ENCODE data around the gene MALAT1. TPM values are rescaled to one million over a fixed set of nuclear protein-coding genes. Genes with fewer than 3 reads are reported as not detected.

Gene MALAT1
- total and polyA plus RNA-seq, 2 of the 13 experiments (the other 11 are each of a cell fraction or from before 2014, with no cell fraction given): 143 to 1,237 TPM

DNA sequence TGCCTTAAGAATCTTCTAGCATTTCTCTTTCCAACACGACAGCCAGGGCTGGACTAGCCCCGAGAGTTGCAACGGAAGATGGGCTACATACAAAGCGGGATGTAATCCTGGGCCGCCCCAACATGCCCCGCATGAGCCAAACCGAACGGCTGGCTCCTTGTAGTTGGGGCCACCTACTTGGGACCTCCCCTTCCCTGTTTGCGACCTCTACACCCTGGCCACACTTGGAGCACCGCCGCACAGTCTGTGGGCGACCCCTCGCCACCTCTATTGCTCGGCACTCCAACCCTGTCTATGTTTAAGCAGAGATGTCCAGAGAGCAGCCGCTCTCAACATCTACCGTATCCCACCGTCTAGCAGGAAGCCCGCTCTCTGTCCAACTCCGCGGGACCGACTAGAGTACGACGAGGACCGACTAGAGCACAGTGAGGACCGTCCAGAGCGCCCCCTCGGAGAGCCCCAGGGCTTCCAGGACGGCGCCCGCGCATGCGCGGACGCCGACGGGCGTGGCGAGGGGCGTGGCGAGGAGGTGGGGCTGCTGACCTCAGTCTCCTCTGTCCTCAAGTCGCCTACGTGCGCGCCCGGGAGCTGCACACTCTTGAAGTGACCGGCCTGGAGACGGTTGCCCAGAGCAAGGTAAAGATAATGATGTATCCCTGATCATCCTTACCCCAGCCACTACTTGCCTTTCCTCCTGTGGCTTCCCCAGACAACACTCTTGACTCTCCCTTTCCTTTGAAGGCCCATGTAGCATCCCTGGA, 44.0 kb upstream of the MALAT1 start (continued):
- TF ChIP-seq, protein P1, sequence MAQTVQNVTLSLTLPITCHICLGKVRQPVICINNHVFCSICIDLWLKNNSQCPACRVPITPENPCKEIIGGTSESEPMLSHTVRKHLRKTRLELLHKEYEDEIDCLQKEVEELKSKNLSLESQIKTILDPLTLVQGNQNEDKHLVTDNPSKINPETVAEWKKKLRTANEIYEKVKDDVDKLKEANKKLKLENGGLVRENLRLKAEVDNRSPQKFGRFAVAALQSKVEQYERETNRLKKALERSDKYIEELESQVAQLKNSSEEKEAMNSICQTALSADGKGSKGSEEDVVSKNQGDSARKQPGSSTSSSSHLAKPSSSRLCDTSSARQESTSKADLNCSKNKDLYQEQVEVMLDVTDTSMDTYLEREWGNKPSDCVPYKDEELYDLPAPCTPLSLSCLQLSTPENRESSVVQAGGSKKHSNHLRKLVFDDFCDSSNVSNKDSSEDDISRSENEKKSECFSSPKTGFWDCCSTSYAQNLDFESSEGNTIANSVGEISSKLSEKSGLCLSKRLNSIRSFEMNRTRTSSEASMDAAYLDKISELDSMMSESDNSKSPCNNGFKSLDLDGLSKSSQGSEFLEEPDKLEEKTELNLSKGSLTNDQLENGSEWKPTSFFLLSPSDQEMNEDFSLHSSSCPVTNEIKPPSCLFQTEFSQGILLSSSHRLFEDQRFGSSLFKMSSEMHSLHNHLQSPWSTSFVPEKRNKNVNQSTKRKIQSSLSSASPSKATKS (CRISPR knock-in tag; IDR thresholded peaks at IDR 0.05): no peak
- TF ChIP-seq, protein P2, sequence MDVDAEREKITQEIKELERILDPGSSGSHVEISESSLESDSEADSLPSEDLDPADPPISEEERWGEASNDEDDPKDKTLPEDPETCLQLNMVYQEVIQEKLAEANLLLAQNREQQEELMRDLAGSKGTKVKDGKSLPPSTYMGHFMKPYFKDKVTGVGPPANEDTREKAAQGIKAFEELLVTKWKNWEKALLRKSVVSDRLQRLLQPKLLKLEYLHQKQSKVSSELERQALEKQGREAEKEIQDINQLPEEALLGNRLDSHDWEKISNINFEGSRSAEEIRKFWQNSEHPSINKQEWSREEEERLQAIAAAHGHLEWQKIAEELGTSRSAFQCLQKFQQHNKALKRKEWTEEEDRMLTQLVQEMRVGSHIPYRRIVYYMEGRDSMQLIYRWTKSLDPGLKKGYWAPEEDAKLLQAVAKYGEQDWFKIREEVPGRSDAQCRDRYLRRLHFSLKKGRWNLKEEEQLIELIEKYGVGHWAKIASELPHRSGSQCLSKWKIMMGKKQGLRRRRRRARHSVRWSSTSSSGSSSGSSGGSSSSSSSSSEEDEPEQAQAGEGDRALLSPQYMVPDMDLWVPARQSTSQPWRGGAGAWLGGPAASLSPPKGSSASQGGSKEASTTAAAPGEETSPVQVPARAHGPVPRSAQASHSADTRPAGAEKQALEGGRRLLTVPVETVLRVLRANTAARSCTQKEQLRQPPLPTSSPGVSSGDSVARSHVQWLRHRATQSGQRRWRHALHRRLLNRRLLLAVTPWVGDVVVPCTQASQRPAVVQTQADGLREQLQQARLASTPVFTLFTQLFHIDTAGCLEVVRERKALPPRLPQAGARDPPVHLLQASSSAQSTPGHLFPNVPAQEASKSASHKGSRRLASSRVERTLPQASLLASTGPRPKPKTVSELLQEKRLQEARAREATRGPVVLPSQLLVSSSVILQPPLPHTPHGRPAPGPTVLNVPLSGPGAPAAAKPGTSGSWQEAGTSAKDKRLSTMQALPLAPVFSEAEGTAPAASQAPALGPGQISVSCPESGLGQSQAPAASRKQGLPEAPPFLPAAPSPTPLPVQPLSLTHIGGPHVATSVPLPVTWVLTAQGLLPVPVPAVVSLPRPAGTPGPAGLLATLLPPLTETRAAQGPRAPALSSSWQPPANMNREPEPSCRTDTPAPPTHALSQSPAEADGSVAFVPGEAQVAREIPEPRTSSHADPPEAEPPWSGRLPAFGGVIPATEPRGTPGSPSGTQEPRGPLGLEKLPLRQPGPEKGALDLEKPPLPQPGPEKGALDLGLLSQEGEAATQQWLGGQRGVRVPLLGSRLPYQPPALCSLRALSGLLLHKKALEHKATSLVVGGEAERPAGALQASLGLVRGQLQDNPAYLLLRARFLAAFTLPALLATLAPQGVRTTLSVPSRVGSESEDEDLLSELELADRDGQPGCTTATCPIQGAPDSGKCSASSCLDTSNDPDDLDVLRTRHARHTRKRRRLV (CRISPR knock-in tag; IDR thresholded peaks at IDR 0.05): no peak
- TF ChIP-seq ZFAT (CRISPR knock-in tag; conservative IDR thresholded peaks at IDR 0.05): no peak
- TF ChIP-seq ZNF34 (CRISPR knock-in tag; IDR thresholded peaks at IDR 0.05; ENCODE audit: borderline replicate concordance): 0 out of 2 replicates have a peak, but pooled peaks have one; percentile 52
- 0 out of 2 replicates have a peak, but pooled peaks have one; percentile 22 for TF ChIP-seq MTA1 (CRISPR knock-in tag; IDR thresholded peaks at IDR 0.05; ENCODE audit: borderline replicate concordance)
- TF ChIP-seq, protein P3, sequence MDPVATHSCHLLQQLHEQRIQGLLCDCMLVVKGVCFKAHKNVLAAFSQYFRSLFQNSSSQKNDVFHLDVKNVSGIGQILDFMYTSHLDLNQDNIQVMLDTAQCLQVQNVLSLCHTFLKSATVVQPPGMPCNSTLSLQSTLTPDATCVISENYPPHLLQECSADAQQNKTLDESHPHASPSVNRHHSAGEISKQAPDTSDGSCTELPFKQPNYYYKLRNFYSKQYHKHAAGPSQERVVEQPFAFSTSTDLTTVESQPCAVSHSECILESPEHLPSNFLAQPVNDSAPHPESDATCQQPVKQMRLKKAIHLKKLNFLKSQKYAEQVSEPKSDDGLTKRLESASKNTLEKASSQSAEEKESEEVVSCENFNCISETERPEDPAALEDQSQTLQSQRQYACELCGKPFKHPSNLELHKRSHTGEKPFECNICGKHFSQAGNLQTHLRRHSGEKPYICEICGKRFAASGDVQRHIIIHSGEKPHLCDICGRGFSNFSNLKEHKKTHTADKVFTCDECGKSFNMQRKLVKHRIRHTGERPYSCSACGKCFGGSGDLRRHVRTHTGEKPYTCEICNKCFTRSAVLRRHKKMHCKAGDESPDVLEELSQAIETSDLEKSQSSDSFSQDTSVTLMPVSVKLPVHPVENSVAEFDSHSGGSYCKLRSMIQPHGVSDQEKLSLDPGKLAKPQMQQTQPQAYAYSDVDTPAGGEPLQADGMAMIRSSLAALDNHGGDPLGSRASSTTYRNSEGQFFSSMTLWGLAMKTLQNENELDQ (CRISPR knock-in tag; IDR thresholded peaks at IDR 0.05; ENCODE audit: borderline replicate concordance): no peak
- TF ChIP-seq ZNF775 (CRISPR knock-in tag; IDR thresholded peaks at IDR 0.05; ENCODE audit: borderline replicate concordance): no peak
- TF ChIP-seq PHF21A (CRISPR knock-in tag; IDR thresholded peaks at IDR 0.05): no peak
- TF ChIP-seq, protein P4, sequence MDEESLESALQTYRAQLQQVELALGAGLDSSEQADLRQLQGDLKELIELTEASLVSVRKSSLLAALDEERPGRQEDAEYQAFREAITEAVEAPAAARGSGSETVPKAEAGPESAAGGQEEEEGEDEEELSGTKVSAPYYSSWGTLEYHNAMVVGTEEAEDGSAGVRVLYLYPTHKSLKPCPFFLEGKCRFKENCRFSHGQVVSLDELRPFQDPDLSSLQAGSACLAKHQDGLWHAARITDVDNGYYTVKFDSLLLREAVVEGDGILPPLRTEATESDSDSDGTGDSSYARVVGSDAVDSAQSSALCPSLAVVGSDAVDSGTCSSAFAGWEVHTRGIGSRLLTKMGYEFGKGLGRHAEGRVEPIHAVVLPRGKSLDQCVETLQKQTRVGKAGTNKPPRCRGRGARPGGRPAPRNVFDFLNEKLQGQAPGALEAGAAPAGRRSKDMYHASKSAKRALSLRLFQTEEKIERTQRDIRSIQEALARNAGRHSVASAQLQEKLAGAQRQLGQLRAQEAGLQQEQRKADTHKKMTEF (CRISPR knock-in tag; IDR thresholded peaks at IDR 0.05): peak; percentile 20; the same call in 1 of the 2 replicates
- TF ChIP-seq, protein P5, sequence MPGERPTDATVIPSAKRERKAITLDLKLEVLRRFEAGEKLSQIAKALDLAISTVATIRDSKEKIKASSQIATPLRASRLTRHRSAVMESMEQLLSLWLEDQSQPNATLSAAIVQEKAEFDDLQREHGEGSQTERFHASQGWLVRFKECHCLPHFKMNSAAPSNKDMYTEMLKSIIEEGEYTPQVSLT (CRISPR knock-in tag; IDR thresholded peaks at IDR 0.05; ENCODE audit: borderline replicate concordance, low read depth): no peak
- no peak for TF ChIP-seq CBFB (CRISPR knock-in tag; IDR thresholded peaks at IDR 0.05)
- no peak for TF ChIP-seq ZMYM4 (CRISPR knock-in tag; IDR thresholded peaks at IDR 0.05)
- TF ChIP-seq, protein P6, sequence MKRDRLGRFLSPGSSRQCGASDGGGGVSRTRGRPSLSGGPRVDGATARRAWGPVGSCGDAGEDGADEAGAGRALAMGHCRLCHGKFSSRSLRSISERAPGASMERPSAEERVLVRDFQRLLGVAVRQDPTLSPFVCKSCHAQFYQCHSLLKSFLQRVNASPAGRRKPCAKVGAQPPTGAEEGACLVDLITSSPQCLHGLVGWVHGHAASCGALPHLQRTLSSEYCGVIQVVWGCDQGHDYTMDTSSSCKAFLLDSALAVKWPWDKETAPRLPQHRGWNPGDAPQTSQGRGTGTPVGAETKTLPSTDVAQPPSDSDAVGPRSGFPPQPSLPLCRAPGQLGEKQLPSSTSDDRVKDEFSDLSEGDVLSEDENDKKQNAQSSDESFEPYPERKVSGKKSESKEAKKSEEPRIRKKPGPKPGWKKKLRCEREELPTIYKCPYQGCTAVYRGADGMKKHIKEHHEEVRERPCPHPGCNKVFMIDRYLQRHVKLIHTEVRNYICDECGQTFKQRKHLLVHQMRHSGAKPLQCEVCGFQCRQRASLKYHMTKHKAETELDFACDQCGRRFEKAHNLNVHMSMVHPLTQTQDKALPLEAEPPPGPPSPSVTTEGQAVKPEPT (CRISPR knock-in tag; IDR thresholded peaks at IDR 0.05; ENCODE audit: low read depth): peak; percentile 46; the same call in 1 of the 2 replicates

All from HepG2 (cell line).